LNCaP clone FGC (cell line): ENCODE measurements around the gene AGRN.

Experiments used
- DNase-seq: peaks from one replicate; pipeline ENCODE4 v3.0.0-alpha.2; 2011; ENCODE audit warnings: low read depth
- H3K4me3 ChIP-seq: 2 replicates; pipeline ENCODE4 v1.5.1; 2011; ENCODE audit warnings: mild to moderate bottlenecking, low read depth, low read length, control low read depth
- CTCF ChIP-seq: IDR thresholded peaks from 2 replicates; pipeline ENCODE4 v1.5.1; 2012; ENCODE audit warnings: mild to moderate bottlenecking; ENCODE audit not compliant: control insufficient read depth, insufficient read depth; ENCODE audit errors: extremely low read depth

The AGRN gene

GRCh38 chr1:1021010-1021919 lies 1.3 kb downstream of the AGRN start:
- peak overlapping the region; percentile 60 for H3K4me3 ChIP-seq
- no peak for DNase-seq
- no peak for TF ChIP-seq CTCF

- no peak for TF ChIP-seq CTCF
- DNase-seq, result no peak
- no peak overlapping the region for H3K4me3 ChIP-seq
These were observed 2.0 kb downstream of the AGRN start for GRCh38 chr1:1021920-1022259.

GRCh38 chr1:1022302-1023009 lies 2.5 kb downstream of the AGRN start:
- no peak overlapping the region for H3K4me3 ChIP-seq
- no peak for DNase-seq
- no peak for TF ChIP-seq CTCF

GRCh38 chr1:1023700-1024099 lies 3.8 kb downstream of the AGRN start:
- TF ChIP-seq CTCF, result no peak
- DNase-seq, result no peak
- no peak overlapping the region for H3K4me3 ChIP-seq

- no peak overlapping the region for H3K4me3 ChIP-seq
- no peak for TF ChIP-seq CTCF
- DNase-seq, result no peak
These were observed 4.3 kb downstream of the AGRN start for GRCh38 chr1:1024149-1024770.

GRCh38 chr1:1024771-1025699 lies 5.1 kb downstream of the AGRN start:
- no peak for TF ChIP-seq CTCF
- no peak for DNase-seq
- H3K4me3 ChIP-seq, result no peak overlapping the region
